Measurements from ENCODE around the gene PACC1.
"Not testable (repeated sequence)": the region's sequence is repeated elsewhere in the genome, so short reads cannot be mapped to it uniquely, and the experiment has no call there.

PACC1 gene

DNA sequence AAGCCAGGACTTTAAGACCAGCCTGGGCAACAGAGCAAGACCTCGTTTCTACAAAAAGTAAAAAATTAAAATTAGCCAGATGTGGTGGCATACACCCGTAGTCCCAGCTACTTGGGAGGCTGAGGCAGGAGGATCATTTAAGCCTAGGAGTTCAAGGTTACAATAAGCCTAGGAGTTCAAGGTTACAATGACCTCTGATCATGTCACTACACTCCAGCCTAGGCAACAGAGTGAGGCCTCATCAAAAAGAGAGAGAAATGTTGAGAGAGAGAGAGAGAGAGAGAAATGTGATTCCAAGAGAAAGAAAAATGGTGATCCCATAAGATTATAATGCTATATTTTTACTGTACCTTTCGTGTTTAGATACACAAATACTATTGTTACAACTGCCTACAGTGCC, 60.2 kb downstream of the PACC1 start:
- H3K9me3 ChIP-seq (ENCODE audit: control insufficient read depth, insufficient read depth, low read length): no peaks in the 10 kb centered on the region
- H3K36me3 ChIP-seq (ENCODE audit: insufficient read depth, low read length): peaks cover 4% of the 10 kb centered on the region
- no peak overlapping the region for H3K9ac ChIP-seq (ENCODE audit: low read depth, low read length)
- H3K4me1 ChIP-seq (ENCODE audit: insufficient read depth, low read length): no peaks in the 10 kb centered on the region

GRCh38 chr1:212353181-212353580, 61.5 kb downstream of the PACC1 start:
- no peak overlapping the region for H3K9ac ChIP-seq (ENCODE audit: low read depth, low read length)
- no peaks in the 10 kb centered on the region for H3K4me1 ChIP-seq (ENCODE audit: insufficient read depth, low read length)
- H3K9me3 ChIP-seq (ENCODE audit: control insufficient read depth, insufficient read depth, low read length): no peaks in the 10 kb centered on the region
- H3K36me3 ChIP-seq (ENCODE audit: insufficient read depth, low read length): peaks cover 4% of the 10 kb centered on the region

DNA sequence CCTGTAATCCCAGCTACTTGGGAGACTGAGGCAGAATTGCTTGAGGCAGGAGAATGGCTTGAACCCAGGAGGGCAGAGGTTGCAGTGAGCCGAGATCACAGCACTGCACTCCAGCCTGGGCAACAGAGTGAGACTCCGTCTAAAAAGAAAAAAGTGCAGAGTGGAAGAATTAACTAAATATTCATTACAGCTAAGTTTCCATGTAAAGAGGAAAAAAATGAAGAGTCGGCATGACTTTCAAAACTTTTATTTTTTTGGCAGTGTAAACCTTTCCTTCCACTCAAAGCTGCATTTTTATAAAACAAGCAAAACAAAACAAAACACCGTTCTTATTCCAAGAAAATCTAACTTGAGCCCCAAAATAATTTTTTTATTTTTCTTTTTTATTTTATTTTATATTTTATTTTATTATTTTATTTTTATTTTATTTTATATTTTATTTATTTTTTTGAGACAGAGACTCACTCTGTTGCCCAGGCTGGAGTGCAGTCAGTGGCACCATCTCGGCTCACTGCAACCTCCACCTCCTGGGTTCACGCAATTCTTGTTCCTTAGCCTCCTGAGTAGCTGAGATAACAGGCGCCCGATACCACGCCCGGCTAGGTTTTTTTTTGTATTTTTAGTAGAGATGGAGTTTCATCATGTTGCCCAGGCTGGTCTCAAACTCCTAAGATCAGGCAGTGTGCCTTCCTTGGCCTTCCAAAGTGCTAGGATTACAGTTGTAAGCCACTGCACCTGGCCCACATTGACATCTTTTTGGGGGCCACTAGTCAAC, 62.9 kb downstream of the PACC1 start:
- Histone ChIP-seq H3K9ac (ENCODE audit: low read depth, low read length) (no peak overlapping the region), H3K9me3 (ENCODE audit: control insufficient read depth, insufficient read depth, low read length) (no peaks in the 10 kb centered on the region), H3K4me1 (ENCODE audit: insufficient read depth, low read length) (no peaks in the 10 kb centered on the region), H3K36me3 (ENCODE audit: insufficient read depth, low read length) (no peaks in the 10 kb centered on the region; the same call in none of the 2 replicates)

DNA sequence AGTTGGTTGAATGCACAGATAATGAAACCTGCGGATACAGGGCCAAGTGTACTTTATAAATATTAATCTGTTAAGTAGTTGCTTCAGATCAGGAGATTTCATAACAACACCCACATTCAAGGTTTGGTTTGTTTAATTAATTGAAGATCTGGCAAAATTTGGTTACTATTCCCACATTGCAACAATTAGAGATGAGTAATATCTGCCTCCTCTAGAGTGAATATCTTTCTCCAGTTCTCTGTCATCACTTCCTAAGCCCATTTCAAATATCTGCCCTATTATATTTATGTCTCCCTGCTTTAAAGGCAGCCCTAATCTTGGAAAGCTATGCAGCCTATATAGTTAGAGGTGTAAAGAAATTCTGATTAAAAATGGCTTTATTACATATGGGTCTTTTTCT, 68.1 kb downstream of the PACC1 start:
- no peaks in the 10 kb centered on the region for H3K9me3 ChIP-seq (ENCODE audit: control insufficient read depth, insufficient read depth, low read length)
- H3K4me1 ChIP-seq (ENCODE audit: insufficient read depth, low read length): no peaks in the 10 kb centered on the region
- H3K9ac ChIP-seq (ENCODE audit: low read depth, low read length): no peak overlapping the region
- H3K36me3 ChIP-seq (ENCODE audit: insufficient read depth, low read length): no peaks in the 10 kb centered on the region; the same call in 1 of the 2 replicates

DNA sequence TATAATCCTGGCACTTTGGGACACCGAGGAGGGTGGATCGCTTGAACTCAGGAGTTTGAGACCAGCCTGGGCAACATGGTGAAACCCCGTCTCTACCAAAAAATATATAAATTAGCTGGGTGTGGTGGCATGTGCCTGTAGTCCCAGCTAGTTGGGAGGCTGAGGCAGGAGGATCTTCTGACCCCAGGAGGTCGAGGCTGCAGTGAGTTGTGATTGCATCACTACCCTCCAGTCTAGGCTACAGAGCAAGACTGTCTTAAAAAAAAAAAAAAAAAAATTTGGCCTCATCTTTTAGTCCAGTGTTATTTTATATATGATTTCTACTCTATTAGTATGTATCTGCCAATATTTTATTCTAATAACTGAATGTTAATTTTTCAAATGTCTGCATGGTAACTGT, 69.8 kb downstream of the PACC1 start:
- H3K9me3 ChIP-seq (ENCODE audit: control insufficient read depth, insufficient read depth, low read length): no peaks in the 10 kb centered on the region
- no peak overlapping the region for H3K9ac ChIP-seq (ENCODE audit: low read depth, low read length)
- H3K36me3 ChIP-seq (ENCODE audit: insufficient read depth, low read length): no peaks in the 10 kb centered on the region; the same call in 1 of the 2 replicates
- H3K4me1 ChIP-seq (ENCODE audit: insufficient read depth, low read length): no peaks in the 10 kb centered on the region

DNA sequence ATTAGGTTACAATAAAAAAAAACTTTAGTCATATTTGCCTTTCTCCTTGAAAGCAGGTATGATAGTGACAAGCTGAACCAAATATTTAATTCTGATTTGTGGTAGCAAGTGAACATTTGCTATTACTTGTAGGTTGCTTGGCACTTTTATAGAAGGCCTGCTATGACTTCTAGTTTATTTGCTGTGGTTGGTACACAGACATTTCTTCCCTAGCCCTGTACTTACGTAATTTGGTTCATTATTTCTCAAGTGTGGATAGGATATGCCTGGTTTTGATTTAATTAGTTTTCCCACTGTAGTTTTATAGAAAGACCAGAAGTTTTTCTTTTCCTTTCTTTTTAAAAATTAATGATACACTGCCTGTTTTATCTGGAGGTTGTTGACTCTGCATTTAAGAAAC, 73.6 kb downstream of the PACC1 start:
- H3K9me3 ChIP-seq (ENCODE audit: control insufficient read depth, insufficient read depth, low read length): no peaks in the 10 kb centered on the region
- no peaks in the 10 kb centered on the region for H3K36me3 ChIP-seq (ENCODE audit: insufficient read depth, low read length)
- H3K4me1 ChIP-seq (ENCODE audit: insufficient read depth, low read length): no peaks in the 10 kb centered on the region
- no peak overlapping the region for H3K9ac ChIP-seq (ENCODE audit: low read depth, low read length)

GRCh38 chr1:212329105-212329504, 85.6 kb downstream of the PACC1 start:
- Histone ChIP-seq H3K36me3 (ENCODE audit: insufficient read depth, low read length) (no peaks in the 10 kb centered on the region), H3K9me3 (ENCODE audit: control insufficient read depth, insufficient read depth, low read length) (no peaks in the 10 kb centered on the region), H3K9ac (ENCODE audit: low read depth, low read length) (no peak overlapping the region), H3K4me1 (ENCODE audit: insufficient read depth, low read length) (no peaks in the 10 kb centered on the region)

GRCh38 chr1:212328248-212328647, 86.4 kb downstream of the PACC1 start:
- H3K9me3 ChIP-seq (ENCODE audit: control insufficient read depth, insufficient read depth, low read length): no peaks in the 10 kb centered on the region
- no peak overlapping the region for H3K9ac ChIP-seq (ENCODE audit: low read depth, low read length)
- H3K36me3 ChIP-seq (ENCODE audit: insufficient read depth, low read length): no peaks in the 10 kb centered on the region
- H3K4me1 ChIP-seq (ENCODE audit: insufficient read depth, low read length): no peaks in the 10 kb centered on the region

DNA sequence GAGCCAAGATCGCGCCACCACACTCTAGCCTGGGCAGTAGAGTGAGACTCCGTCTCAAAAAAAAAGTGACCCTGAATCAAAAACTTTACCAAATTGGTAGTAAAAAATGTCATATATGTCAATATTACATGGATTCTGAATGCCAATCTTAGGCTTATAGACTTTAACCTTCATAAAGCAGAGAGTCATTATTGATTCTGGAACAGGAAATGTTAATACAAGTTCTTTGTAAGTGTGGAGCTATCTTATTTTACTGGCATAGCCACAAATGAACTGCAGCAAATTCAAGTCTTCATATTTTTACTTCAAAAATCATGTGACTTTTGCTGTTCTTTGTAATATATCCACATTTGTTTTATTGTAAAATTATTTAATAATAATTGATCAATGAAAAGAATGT, 88.1 kb downstream of the PACC1 start:
- Histone ChIP-seq H3K9ac (ENCODE audit: low read depth, low read length) (no peak overlapping the region), H3K9me3 (ENCODE audit: control insufficient read depth, insufficient read depth, low read length) (no peaks in the 10 kb centered on the region), H3K4me1 (ENCODE audit: insufficient read depth, low read length) (no peaks in the 10 kb centered on the region), H3K36me3 (ENCODE audit: insufficient read depth, low read length) (no peaks in the 10 kb centered on the region)

DNA sequence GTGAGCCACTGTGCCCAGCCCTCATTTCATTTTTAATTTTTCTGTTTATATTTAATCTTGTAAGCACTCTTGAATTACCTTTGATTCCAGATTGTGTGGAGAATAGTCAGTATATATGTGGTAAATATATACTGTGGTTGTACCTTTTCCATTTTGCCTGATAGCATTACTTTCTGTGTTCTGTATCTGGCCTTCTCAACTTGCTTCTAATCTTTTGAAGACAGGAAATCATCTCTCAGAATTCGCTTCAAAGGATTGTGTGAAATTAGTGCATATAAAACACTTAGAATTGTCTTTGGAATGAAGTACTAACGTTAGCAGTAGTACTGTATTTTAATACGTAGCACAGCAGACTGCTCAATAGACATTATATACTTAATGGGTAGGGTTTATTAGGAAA, 91.6 kb downstream of the PACC1 start:
- H3K9ac ChIP-seq (ENCODE audit: low read depth, low read length): no peak overlapping the region
- no peaks in the 10 kb centered on the region for H3K36me3 ChIP-seq (ENCODE audit: insufficient read depth, low read length)
- no peaks in the 10 kb centered on the region for H3K4me1 ChIP-seq (ENCODE audit: insufficient read depth, low read length)
- no peaks in the 10 kb centered on the region for H3K9me3 ChIP-seq (ENCODE audit: control insufficient read depth, insufficient read depth, low read length)

DNA sequence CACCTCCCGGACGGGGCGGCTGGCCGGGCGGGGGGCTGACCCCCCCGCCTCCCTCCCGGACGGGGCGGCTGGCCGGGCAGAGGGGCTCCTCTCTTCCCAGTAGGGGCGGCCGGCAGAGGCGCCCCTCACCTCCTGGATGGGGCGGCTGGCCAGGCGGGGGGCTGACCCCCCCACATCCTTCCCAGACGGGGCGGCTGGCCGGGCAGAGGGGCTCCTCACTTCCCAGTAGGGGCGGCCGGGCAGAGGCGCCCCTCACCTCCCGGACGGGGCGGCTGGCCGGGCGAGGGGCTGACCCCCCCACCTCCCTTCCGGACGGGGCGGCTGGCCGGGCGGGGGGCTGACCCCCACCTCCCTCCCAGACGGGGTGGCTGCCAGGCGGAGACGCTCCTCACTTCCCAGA, 93.7 kb downstream of the PACC1 start:
- H3K9ac ChIP-seq (ENCODE audit: low read depth, low read length); H3K36me3 ChIP-seq (ENCODE audit: insufficient read depth, low read length); H3K9me3 ChIP-seq (ENCODE audit: control insufficient read depth, insufficient read depth, low read length); H3K4me1 ChIP-seq (ENCODE audit: insufficient read depth, low read length): not testable (repeated sequence)

GRCh38 chr1:212317916-212318315, 96.8 kb downstream of the PACC1 start:
- H3K9ac ChIP-seq (ENCODE audit: low read depth, low read length): no peak overlapping the region
- no peaks in the 10 kb centered on the region for H3K9me3 ChIP-seq (ENCODE audit: control insufficient read depth, insufficient read depth, low read length)
- peaks cover 6% of the 10 kb centered on the region; the same call in 1 of the 2 replicates for H3K4me1 ChIP-seq (ENCODE audit: insufficient read depth, low read length)
- no peaks in the 10 kb centered on the region for H3K36me3 ChIP-seq (ENCODE audit: insufficient read depth, low read length)

DNA sequence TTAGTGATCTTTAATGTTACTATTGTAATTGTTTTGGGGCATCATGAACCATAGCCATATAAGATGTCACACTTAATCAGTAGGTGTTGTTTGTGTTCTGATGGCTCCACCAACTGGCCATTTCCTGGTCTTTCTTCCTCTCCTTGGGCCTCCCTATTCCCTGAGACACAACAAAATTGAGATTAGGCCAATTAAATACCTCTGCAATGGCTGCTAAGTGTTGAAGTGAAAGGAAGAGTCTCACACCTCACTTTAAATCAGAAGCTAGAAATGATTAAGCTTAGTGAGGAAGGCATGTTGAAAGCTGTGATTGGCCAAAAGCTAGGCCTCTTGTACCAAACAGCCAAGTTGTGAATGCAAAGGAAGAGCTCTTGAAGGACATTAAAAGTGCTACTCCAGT, 98.8 kb downstream of the PACC1 start:
- H3K9me3 ChIP-seq (ENCODE audit: control insufficient read depth, insufficient read depth, low read length): no peaks in the 10 kb centered on the region
- H3K36me3 ChIP-seq (ENCODE audit: insufficient read depth, low read length): no peaks in the 10 kb centered on the region
- peaks cover 6% of the 10 kb centered on the region; the same call in 1 of the 2 replicates for H3K4me1 ChIP-seq (ENCODE audit: insufficient read depth, low read length)
- H3K9ac ChIP-seq (ENCODE audit: low read depth, low read length): no peak overlapping the region

DNA sequence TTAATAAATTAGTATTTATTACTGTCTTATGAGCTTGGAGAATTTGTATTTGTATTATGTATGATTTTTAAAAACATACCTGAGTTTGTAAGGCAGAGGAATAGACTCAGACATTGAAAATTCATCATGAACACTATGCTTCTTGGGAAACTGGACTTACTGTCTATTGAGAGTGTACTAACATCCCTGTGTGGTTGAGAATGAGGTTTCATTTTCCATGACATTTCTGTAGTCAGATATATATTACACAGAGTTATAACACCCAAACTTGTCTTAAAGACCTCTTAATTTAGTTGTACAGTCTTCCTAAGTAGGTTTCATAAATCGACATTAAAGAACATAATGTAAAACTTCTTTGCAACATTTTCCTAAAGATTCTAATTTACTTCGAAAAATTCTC, 99.5 kb downstream of the PACC1 start:
- no peaks in the 10 kb centered on the region for H3K36me3 ChIP-seq (ENCODE audit: insufficient read depth, low read length)
- H3K9ac ChIP-seq (ENCODE audit: low read depth, low read length): no peak overlapping the region
- H3K4me1 ChIP-seq (ENCODE audit: insufficient read depth, low read length): peaks cover 6% of the 10 kb centered on the region; the same call in 1 of the 2 replicates
- H3K9me3 ChIP-seq (ENCODE audit: control insufficient read depth, insufficient read depth, low read length): no peaks in the 10 kb centered on the region

All from ES-I3 (cell line).